ENCODE data around the gene SELENOI.

Gene SELENOI

GRCh38 chr2:26412091-26412673, 66.2 kb downstream of the SELENOI start:
- no peak for DNase-seq

- no peak for DNase-seq
Observed at GRCh38 chr2:26414311-26414710, 68.4 kb downstream of the SELENOI start.

- no peak for DNase-seq
Observed at GRCh38 chr2:26421961-26422360, 76.0 kb downstream of the SELENOI start.

GRCh38 chr2:26422947-26423629, 77.1 kb downstream of the SELENOI start:
- DNase-seq: no peak

- DNase-seq: no peak
Observed at GRCh38 chr2:26423750-26424149, 77.8 kb downstream of the SELENOI start.

GRCh38 chr2:26424221-26424620, 78.3 kb downstream of the SELENOI start:
- no peak for DNase-seq

- DNase-seq: no peak
Observed at GRCh38 chr2:26428846-26429245, 82.9 kb downstream of the SELENOI start.

GRCh38 chr2:26429779-26430578, 84.0 kb downstream of the SELENOI start:
- no peak for DNase-seq

GRCh38 chr2:26430826-26431225, 84.9 kb downstream of the SELENOI start:
- no peak for DNase-seq

GRCh38 chr2:26432363-26432762, 86.4 kb downstream of the SELENOI start:
- no peak for DNase-seq

GRCh38 chr2:26432859-26433258, 86.9 kb downstream of the SELENOI start:
- no peak for DNase-seq

GRCh38 chr2:26435106-26435505, 89.2 kb downstream of the SELENOI start:
- DNase-seq: no peak

GRCh38 chr2:26438526-26438925, 92.6 kb downstream of the SELENOI start:
- no peak for DNase-seq

GRCh38 chr2:26438926-26439325, 93.0 kb downstream of the SELENOI start:
- DNase-seq: no peak

GRCh38 chr2:26442301-26442700, 96.4 kb downstream of the SELENOI start:
- no peak for DNase-seq

GRCh38 chr2:26442707-26443106, 96.8 kb downstream of the SELENOI start:
- DNase-seq: no peak

GRCh38 chr2:26444236-26444635, 98.3 kb downstream of the SELENOI start:
- DNase-seq: no peak

Data from activated gamma-delta T cell (primary cell).